ENCODE results near the gene SLC25A11. TPM values are rescaled to one million over a fixed set of nuclear protein-coding genes. Genes with fewer than 3 reads are reported as not detected.

The SLC25A11 gene
- total RNA-seq, 1 experiment from 2014 or later, result 38.4 TPM

DNA sequence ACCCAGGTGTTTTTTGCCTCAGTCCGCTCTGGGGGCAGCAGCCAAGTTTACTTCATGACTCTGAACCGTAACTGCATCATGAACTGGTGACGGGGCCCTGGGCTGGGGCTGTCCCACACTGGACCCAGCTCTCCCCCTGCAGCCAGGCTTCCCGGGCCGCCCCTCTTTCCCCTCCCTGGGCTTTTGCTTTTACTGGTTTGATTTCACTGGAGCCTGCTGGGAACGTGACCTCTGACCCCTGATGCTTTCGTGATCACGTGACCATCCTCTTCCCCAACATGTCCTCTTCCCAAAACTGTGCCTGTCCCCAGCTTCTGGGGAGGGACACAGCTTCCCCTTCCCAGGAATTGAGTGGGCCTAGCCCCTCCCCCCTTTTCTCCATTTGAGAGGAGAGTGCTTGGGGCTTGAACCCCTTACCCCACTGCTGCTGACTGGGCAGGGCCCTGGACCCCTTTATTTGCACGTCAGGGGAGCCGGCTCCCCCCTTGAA lies 42.6 kb downstream of the SLC25A11 start:
- Mint-ChIP-seq H3K27ac (ENCODE audit: unreplicated experiment) (no peak overlapping the region), H3K4me3 (ENCODE audit: low read depth, unreplicated experiment) (no peak overlapping the region), H3K4me1 (ENCODE audit: low read depth, unreplicated experiment) (no peaks in the 10 kb centered on the region), H3K27me3 (ENCODE audit: unreplicated experiment) (no peaks in the 10 kb centered on the region), H3K36me3 (ENCODE audit: insufficient read depth, unreplicated experiment) (peaks cover 35% of the 10 kb centered on the region), H3K9me3 (ENCODE audit: low read depth, unreplicated experiment) (no peaks in the 10 kb centered on the region)
- BruUV-seq (replicated peaks), result no TSS peak
- no peak for DNase-seq
- CTCF ChIA-PET, result no interaction called here
- intact Hi-C loops (cut with micrococcal nuclease; ENCODE audit: unreplicated experiment), result no loop called here
- TF ChIP-seq, protein P1, sequence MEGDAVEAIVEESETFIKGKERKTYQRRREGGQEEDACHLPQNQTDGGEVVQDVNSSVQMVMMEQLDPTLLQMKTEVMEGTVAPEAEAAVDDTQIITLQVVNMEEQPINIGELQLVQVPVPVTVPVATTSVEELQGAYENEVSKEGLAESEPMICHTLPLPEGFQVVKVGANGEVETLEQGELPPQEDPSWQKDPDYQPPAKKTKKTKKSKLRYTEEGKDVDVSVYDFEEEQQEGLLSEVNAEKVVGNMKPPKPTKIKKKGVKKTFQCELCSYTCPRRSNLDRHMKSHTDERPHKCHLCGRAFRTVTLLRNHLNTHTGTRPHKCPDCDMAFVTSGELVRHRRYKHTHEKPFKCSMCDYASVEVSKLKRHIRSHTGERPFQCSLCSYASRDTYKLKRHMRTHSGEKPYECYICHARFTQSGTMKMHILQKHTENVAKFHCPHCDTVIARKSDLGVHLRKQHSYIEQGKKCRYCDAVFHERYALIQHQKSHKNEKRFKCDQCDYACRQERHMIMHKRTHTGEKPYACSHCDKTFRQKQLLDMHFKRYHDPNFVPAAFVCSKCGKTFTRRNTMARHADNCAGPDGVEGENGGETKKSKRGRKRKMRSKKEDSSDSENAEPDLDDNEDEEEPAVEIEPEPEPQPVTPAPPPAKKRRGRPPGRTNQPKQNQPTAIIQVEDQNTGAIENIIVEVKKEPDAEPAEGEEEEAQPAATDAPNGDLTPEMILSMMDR (IDR thresholded peaks at IDR 0.05; ENCODE audit: unreplicated experiment), result no peak

DNA sequence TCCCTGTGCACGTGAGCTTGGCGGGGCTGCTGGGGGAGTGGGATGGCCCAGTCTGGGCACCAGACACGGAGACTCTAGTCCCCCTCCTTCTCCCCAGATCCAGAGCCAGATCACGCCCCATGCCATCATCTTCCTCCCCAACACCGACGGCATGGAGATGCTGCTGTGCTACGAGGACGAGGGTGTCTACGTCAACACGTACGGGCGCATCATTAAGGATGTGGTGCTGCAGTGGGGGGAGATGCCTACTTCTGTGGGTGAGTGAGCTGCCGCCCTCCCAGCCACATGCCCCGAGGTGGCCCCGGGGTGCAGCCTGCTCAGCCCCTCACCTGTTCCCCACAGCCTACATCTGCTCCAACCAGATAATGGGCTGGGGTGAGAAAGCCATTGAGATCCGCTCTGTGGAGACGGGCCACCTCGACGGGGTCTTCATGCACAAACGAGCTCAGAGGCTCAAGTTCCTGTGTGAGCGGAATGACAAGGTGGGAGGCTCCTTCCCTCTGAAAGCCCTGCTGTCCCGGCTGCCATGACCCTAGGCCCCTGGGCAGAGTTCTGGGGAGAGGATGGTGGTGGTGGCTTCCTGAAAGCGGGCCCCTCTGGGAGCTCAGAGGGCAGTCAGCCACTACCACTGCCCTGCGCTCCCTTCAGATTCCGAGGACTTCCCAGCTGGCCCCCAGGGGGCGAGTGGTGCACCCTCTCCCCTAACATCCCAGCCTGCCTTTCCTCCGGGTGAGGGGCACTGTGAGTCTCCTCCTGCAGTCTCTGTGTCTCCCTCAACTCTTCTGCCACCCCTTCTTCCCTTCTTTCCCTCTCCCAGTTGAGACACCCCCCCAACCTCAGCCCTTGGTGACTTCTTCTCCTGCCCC lies 43.3 kb downstream of the SLC25A11 start:
- H3K36me3 Mint-ChIP-seq (ENCODE audit: insufficient read depth, unreplicated experiment), result peaks cover 40% of the 10 kb centered on the region
- TF ChIP-seq, protein P1 (IDR thresholded peaks at IDR 0.05; ENCODE audit: unreplicated experiment), result no peak
- intact Hi-C loops (cut with micrococcal nuclease; ENCODE audit: unreplicated experiment), result no loop called here
- no peak overlapping the region for H3K27ac Mint-ChIP-seq (ENCODE audit: unreplicated experiment)
- no TSS peak for BruUV-seq (replicated peaks)
- CTCF ChIA-PET, result no interaction called here
- H3K9me3 Mint-ChIP-seq (ENCODE audit: low read depth, unreplicated experiment), result no peaks in the 10 kb centered on the region
- no peaks in the 10 kb centered on the region for H3K4me1 Mint-ChIP-seq (ENCODE audit: low read depth, unreplicated experiment)
- no peak for DNase-seq
- H3K4me3 Mint-ChIP-seq (ENCODE audit: low read depth, unreplicated experiment), result no peak overlapping the region
- H3K27me3 Mint-ChIP-seq (ENCODE audit: unreplicated experiment), result no peaks in the 10 kb centered on the region

DNA sequence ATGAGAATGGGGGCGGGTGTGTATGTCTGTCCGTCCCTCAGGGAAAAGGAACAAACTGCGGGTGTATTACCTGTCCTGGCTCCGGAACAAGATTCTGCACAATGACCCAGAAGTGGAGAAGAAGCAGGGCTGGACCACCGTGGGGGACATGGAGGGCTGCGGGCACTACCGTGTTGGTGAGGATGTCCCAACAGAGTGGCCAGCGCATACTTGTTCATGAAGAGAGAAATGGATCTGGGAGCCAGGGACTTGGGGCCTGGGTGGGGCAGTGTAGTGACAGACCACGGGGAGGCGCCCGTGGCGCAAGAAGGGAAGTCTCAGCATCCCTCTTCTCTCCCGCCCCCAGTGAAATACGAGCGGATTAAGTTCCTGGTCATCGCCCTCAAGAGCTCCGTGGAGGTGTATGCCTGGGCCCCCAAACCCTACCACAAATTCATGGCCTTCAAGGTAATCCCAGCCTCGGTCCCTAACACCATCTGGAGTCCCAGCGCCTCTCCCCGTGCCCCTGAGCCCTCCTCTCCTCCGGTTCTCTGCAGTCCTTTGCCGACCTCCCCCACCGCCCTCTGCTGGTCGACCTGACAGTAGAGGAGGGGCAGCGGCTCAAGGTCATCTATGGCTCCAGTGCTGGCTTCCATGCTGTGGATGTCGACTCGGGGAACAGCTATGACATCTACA lies 44.1 kb downstream of the SLC25A11 start:
- TF ChIP-seq, protein P1 (IDR thresholded peaks at IDR 0.05; ENCODE audit: unreplicated experiment), result no peak
- Mint-ChIP-seq H3K9me3 (ENCODE audit: low read depth, unreplicated experiment) (no peaks in the 10 kb centered on the region), H3K36me3 (ENCODE audit: insufficient read depth, unreplicated experiment) (peaks cover 40% of the 10 kb centered on the region), H3K4me3 (ENCODE audit: low read depth, unreplicated experiment) (no peak overlapping the region), H3K27me3 (ENCODE audit: unreplicated experiment) (no peaks in the 10 kb centered on the region), H3K27ac (ENCODE audit: unreplicated experiment) (no peak overlapping the region), H3K4me1 (ENCODE audit: low read depth, unreplicated experiment) (no peaks in the 10 kb centered on the region)
- no peak for DNase-seq
- CTCF ChIA-PET, result no interaction called here
- TSS peak; percentile 49 for BruUV-seq (replicated peaks)
- intact Hi-C loops (cut with micrococcal nuclease; ENCODE audit: unreplicated experiment), result no loop called here

DNA sequence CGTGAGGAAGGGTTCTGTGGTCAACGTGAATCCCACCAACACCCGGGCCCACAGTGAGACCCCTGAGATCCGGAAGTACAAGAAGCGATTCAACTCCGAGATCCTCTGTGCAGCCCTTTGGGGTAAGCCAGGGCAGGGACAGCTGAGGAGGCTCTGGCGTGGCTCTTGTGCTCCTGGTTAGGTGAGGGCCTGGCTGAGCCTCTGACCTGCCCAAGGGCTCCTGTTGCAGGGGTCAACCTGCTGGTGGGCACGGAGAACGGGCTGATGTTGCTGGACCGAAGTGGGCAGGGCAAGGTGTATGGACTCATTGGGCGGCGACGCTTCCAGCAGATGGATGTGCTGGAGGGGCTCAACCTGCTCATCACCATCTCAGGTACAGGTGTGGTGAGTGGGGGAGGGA lies 44.7 kb downstream of the SLC25A11 start:
- no peaks in the 10 kb centered on the region for H3K27me3 Mint-ChIP-seq (ENCODE audit: unreplicated experiment)
- no peaks in the 10 kb centered on the region for H3K9me3 Mint-ChIP-seq (ENCODE audit: low read depth, unreplicated experiment)
- no TSS peak for BruUV-seq (replicated peaks)
- no peak for DNase-seq
- intact Hi-C loops (cut with micrococcal nuclease; ENCODE audit: unreplicated experiment), result no loop called here
- CTCF ChIA-PET, result no interaction called here
- H3K36me3 Mint-ChIP-seq (ENCODE audit: insufficient read depth, unreplicated experiment), result peaks cover 35% of the 10 kb centered on the region
- no peak overlapping the region for H3K4me3 Mint-ChIP-seq (ENCODE audit: low read depth, unreplicated experiment)
- TF ChIP-seq, protein P1 (IDR thresholded peaks at IDR 0.05; ENCODE audit: unreplicated experiment), result no peak
- no peaks in the 10 kb centered on the region for H3K4me1 Mint-ChIP-seq (ENCODE audit: low read depth, unreplicated experiment)
- H3K27ac Mint-ChIP-seq (ENCODE audit: unreplicated experiment), result no peak overlapping the region

Measured in Calu3 (cell line).